COR-L47 (cell line): ENCODE measurements around the gene SLC26A8.
"Not testable (repeated sequence)": the region's sequence is repeated elsewhere in the genome, so short reads cannot be mapped to it uniquely, and the experiment has no call there.

Experiments
- DNase-seq: peaks from one replicate; lab custom pipeline; 2025; lab: John Stamatoyannopoulos, UW

SLC26A8 gene

DNA sequence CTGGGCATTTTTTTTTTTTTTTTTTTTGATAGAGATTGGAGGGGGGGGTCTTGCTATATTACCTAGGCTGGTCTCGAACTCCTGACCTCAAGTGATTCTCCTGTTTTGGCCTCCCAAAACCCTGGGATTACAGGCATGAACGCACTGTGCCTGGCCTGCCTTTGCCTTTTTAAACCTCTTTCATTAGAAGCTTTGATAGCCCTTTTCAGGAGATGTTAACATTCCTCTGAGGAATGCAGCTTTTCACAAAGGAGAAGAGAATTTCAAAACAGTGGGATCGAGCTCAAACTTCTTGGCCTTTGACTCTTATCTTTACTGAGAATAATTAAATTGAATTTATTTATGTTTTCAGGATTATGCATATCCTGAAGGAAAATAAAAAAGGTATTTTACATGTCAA, 31.3 kb downstream of the SLC26A8 start:
- no peak for DNase-seq

- DNase-seq, result not testable (repeated sequence)
Observed at GRCh38 chr6:35988047-35988446, 36.4 kb downstream of the SLC26A8 start.

DNA sequence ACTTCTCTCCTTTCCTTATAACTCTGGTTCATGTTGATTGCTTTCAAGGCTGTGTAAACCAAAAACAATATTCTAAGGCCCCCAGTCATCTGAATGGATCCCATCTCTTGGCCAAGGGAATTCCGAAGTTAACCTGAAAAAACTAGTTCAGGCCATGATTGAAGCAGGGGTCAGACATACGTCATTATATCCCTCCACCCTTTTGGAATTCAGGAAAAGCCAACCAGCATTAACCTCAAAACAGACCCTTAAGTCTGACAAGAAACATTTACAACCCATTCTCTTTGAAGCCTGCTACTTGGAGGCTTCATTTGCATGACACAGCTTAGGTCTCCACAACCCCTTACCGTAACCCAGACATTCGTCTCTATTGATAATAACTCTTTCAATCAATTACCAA, 39.7 kb downstream of the SLC26A8 start:
- no peak for DNase-seq

DNA sequence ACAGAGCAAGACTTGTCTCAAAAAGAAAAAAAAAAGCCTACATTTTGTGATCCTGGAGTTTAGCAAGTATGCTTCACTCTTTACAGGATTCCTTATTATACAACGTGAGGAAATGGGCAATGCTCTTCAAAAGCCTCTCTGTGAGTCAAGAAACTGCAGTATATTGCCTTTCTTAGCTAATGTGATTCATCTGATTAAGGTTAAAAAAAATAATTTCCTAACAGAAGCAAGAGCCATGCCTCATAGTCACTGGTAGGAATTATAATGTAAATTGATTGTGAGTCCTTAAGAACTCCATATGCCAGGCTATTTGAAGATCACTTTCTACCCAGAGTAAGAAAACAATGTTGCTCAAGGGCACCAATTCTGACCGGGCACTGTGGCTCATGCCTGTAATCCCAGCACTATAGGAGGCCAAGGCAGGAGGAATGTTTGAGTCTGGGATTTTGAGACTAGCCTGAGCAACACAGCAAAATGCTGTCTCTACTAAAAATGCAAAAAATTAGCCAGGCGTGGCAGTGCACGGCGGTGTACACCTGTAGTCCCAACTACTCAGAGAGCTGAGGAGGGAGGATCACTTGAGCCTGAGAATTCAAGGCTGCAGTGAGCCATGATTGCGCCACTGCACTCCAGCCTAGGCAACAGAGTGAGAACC, 43.3 kb downstream of the SLC26A8 start:
- DNase-seq, result no peak

DNA sequence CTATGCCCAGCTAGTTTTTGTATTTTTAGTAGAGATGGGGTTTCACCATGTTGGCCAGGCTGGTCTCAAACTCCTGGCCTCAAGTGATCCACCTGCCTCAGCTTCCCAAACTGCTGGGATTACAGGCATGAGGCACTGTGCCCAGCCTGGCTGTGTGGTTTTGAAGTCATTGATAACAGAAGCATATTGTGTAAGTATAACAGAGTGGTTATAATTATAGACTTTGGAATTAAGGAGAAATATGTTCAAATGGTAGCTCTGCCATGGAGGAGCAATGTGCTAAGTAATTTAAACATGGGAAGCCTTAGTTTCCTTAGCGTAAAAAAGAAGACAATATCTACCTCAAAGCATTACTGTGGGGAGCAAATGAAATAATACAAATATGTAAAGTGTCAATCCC, 44.3 kb downstream of the SLC26A8 start:
- not testable (repeated sequence) for DNase-seq

- DNase-seq, result no peak
Observed at GRCh38 chr6:35977308-35977707, 47.1 kb downstream of the SLC26A8 start.

- no peak for DNase-seq
Observed at GRCh38 chr6:35973670-35974222, 50.7 kb downstream of the SLC26A8 start.

- DNase-seq, result no peak
Observed at GRCh38 chr6:35972471-35973367, 51.7 kb downstream of the SLC26A8 start.

DNA sequence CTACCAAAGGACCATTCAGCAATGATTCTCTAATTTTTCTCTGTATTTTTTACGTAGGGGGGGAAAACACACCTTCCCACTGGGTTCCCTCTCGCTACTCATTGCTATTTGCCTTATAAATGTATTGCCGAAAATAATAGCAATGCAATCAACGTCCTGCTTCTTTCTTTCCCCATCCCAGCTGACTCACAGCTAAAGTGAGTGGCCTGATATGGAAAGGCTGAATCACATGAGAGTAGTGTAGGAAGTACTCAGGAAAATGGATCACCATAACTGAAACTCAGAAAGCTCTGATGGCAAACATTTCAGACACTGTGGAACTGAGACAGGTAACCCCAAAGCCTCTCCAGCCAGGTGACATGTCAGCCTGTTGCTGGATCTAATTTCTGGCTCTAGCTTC, 54.3 kb downstream of the SLC26A8 start:
- no peak for DNase-seq

DNA sequence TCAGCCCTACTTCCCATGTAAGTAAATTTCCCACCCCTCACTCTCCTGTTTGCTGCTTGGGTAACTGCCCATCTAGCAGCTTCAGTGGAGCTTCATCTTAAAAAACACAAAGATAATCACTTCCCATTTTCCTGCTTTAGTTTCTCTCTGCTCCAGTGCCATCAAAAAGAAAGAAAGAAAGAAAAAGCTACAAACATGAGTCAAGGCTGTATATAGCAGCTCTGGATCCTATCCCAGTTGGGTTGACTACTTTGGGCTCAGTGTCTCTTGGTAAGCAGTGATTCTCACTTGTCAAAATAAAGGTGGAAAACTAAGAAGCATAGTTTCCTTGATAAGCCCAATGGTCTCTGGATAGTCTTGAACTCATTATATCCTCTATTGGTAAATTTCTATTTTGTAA, 54.8 kb downstream of the SLC26A8 start:
- no peak for DNase-seq

GRCh38 chr6:35968821-35969220, 55.6 kb downstream of the SLC26A8 start:
- DNase-seq, result no peak

GRCh38 chr6:35967076-35967774, 57.2 kb downstream of the SLC26A8 start:
- DNase-seq, result peak; percentile 69

DNA sequence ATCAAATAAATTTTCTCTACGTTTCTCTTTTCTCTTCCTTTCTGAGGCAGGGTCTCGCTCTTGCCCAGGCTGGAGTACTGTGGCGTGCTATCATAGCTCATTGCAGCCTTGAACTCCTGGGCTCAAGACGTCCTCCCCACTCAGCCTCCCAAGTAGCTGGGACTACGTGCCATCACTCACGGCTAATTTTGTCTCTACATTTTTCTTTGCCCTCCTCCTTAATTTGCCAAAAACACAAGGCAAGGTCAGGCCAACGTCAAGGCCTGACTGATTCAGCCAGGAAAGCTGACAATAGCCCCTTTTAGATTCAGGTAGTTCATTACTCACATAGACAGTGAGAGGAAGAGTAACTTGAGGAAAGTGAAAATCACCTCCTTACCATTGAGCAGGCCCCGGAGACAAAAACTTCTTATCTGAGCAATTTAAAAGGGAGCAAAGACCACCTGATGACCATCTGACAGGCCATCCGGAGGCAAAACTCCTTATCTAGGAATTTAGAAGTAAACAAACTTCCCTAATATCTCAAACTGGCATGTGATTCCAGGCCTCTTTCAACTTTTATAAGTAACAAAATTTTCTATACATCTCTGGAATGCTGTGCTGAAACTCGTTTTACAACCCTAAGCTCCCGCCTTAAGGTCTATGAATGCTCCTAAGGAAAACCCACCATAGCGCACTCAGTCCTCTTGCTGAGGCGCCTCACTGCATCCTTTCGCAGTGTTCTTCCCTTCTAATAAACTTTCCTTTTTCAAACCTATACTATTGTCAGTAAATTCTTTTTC, 61.5 kb downstream of the SLC26A8 start:
- no peak for DNase-seq

DNA sequence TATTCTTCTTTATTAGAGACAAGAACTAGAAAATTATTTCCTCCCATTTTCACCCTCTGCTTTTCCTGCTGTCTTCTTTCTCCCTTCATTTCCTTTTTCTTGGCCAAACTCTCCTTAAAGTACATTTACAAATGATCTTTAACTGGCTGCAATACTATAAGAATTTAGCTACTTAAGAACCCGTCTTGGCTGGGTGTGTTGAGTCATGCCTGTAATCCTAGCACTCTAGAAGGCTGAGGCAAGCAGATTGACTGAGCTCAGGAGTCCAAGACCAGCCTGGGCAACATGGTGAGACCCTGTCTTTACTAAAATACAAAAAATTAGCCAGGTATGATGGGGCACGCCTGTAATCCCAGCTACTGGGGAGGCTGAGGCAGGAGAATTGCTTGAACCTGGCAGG, 64.3 kb downstream of the SLC26A8 start:
- no peak for DNase-seq

GRCh38 chr6:35955970-35956369, 68.5 kb downstream of the SLC26A8 start:
- DNase-seq, result no peak

DNA sequence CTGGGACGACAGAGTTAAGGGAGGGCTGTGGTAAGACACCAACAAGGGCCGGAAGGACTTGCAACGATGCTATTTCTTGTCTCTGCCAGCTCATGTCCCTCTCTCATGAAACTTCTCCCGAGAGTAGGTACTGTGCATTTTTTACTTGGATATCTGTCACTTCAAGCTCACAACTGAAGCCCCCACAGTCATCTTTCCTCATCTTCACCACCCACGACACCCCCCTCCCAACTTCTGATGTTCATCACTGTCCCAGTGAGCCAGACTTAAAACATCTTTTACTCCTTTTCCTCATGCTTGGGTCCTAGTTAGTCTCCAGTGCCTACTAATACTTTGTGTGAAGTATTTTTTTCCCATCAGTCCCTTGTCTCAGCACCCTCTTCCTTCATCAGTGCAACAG, 68.9 kb downstream of the SLC26A8 start:
- DNase-seq, result no peak

DNA sequence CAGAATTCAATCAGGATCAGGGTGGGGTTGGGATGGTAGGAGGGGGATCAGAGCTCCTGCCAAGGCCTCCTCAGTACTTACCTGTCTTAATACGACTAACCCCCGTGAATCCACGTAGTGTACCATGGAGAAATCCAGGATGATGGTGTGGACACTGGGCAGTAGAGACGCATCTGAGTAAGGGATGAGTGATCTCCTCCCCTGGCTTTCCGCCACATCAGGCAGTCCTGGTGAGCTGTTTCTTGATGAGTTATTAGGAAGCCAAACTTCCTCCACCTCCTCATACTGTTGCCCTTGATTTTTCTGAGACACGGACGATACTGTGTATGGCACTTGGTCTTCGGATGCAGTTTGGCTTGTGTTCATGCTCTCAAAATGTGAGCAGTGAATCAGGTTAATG, 69.4 kb downstream of the SLC26A8 start:
- DNase-seq, result no peak

DNA sequence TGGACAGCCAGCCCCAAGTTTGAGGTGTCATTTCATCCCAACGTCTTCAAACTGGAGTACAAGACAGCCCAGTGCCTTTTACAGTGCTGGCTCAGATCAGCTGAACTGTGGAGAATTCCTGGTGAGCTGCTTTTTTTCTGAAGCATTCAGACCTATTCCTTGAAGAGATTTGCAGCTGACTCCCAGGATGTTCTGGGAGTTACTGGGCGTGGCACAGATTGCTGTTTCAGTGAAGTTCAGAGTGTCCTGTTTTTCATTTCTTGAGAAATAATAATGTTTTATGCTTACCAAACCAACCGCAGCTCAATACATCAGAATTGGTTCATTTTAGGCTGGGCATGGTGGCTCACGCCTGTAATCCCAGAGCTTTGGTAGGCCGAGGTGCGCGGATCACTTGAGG, 70.1 kb downstream of the SLC26A8 start:
- DNase-seq, result no peak

- no peak for DNase-seq
Observed at GRCh38 chr6:35948725-35949124, 75.7 kb downstream of the SLC26A8 start.

DNA sequence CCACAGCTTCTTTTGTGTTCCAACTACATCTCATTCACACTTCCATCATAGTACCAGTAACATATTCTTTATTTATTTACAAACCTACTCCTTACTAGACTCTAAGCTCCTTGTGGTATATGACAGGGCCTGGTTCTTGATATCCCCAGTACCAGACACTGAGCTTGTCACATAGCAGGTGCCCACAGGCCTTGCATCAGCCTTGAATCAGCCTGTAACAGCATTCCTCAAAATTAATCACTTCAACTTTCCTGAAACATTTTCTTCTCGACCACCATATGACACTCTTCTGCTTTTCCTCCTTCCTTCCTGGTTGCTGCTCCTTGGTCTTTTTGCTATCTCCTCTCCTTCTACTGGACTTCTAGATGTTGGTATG, 78.8 kb downstream of the SLC26A8 start:
- no peak for DNase-seq

DNA sequence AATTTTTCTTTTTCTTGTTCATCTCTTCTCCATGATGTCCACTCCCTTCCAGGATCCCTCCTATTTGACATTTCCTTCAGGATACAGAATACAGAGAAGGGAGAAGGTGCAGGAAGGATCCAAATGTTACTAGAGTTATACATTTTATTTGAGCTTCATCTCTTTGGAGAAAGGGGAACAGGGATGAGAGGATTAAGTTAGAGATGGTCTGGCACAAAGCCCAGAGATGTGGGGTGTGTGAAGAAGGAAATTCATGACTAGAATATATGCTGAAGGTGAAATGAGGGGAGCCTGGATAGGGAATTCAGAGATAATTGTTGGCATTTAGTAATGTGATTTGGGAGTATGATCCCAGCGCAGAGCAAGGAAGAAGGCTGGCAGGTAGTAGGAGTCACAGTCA, 81.1 kb downstream of the SLC26A8 start:
- DNase-seq, result no peak

DNA sequence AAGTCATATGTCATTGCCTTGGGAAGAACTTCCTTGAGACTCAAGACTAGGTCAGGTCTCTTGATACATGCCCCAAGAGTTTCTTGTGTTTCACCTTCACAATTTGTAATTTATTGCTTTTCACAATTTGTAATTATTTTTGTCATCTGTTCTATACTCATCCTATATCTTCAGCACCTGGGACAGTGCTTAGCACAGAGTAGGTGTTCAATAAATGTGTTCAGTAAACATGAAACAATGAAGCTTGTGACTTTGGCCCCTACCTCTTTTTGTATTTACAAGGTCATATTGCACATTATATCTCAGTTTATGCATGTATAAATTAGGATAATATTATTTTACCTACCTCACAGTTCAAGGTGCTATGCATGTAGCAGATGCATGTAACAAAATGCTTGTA, 82.1 kb downstream of the SLC26A8 start:
- DNase-seq, result no peak
